NCI-H82 treated with DMSO at 0.1 percent for 48 hours (cell line): ENCODE data around the gene DENND4A.
"Not testable (repeated sequence)": the region's sequence is repeated elsewhere in the genome, so short reads cannot be mapped to it uniquely, and the experiment has no call there.

ENCODE experiments used
- DNase-seq: peaks from one replicate; lab custom pipeline; 2025; ENCODE audit not compliant: unreplicated experiment; lab: John Stamatoyannopoulos, UW

DENND4A gene

GRCh38 chr15:65819563-65819960 is 27.5 kb upstream of the DENND4A start:
- DNase-seq, result no peak

GRCh38 chr15:65818927-65819562 is 27.0 kb upstream of the DENND4A start:
- no peak for DNase-seq

GRCh38 chr15:65816441-65816840 is 24.3 kb upstream of the DENND4A start:
- DNase-seq, result no peak

DNA sequence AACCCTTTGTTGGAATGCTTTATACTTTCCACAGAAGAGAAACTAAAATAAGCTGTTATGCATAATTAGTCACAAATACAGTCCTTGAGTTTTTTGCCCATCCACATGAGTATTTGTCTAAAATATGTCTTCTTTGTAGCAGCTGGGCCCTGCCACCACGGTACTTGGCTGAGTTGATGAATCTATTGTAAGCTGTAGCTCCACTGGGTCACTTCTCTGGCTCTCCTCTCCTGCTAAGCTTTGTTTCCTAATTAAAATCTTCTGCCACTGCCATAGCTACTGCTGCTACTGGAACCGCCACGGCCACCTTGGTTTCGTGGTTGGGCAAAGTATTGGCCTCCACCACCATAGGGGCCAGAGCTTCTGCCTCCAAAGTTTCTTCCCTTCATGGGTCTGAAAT is 23.9 kb upstream of the DENND4A start:
- not testable (repeated sequence) for DNase-seq

GRCh38 chr15:65814271-65814670 is 22.2 kb upstream of the DENND4A start:
- DNase-seq, result not testable (repeated sequence)

- DNase-seq, result no peak
Observed at GRCh38 chr15:65812916-65813315, 20.8 kb upstream of the DENND4A start.

DNA sequence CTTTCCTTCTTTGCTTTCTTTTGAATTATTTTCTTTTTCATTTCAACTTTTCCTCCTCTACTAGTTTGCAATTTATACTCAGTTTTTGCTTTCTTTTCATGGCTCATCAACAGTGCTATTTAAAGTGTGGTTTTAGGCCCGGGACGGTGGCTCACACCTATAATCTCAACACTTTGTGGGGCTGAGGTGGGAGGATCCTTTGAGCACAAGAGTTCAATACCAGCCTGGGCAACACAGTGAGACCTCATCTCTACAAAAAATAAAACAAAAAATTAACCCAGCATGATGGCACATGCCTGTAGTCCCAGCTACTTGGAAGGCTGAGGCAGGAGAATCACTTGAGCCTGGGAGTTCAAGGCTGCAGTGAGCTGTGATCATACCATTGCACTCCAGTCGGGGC is 20.4 kb upstream of the DENND4A start:
- no peak for DNase-seq

DNA sequence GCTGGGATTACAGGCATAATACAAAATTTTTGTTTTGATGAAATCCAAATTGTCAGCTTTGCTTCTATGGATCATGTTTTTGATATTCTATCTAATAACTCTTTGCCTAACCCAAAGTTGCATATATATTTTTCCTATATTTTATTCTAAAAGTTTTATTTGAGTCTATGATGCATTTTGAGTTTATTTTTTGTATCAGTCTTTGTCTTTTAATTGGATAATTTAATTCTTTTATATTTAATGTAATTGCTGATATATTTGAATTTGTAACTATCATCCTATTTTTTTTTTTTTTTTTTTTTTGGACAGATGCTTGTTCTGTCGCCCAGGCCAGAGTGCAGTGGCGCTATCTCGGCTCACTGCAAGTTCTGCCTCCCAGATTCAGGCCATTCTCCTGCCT is 19.7 kb upstream of the DENND4A start:
- DNase-seq, result no peak

DNA sequence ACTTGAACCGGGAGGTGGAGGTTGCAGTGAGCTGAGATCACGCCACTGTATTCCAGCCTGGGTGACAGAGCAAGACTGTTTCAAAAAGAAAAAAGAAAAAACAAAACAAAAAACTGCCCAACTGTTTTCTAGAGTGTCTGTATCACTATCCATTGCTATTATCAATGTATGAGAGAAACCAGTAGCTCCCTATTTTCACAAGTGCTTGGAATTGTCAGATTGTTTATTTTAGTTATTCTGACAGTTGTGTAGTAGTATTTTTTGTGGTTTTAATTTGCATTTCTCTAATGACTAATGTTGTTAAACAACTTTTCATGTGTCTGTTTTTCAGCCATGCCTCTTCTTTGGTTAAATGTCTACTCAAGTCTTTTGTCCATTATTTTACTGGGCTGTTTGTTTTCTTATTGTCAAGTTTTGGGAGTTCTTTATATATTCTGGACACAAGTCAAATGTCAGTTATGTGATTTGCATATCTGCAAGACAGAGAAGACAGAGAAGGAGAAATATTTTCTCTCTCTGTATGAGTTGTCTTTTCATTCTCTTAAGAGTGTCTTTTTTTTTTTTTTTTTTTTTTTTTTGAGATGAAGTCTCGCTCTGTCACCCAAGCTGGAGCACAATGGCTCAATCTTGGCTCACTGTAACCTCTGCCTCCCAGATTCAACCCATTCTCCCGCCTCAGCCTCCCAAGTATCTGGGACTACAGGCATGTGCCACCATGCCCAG is 19.1 kb upstream of the DENND4A start:
- not testable (repeated sequence) for DNase-seq

DNA sequence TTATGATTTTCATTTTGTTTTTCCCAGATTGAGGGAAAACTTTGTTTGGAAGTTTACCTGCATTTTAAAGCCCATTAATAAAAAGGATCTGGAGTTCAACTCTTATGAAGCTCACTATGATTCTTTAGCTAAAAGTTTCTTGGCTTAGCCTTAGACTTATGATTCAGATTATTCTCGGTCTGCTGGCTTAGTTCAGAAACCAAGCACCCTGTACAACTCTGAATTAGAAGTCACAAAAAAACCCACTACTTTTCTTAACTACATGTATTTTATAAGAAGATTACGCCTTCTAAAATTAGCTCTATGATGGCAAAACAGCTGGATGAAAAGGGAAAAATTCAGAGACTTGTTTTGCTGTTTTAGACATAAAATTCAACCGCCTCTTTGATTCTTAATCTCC is 14.3 kb upstream of the DENND4A start:
- no peak for DNase-seq

GRCh38 chr15:65805019-65805745 is 13.1 kb upstream of the DENND4A start:
- DNase-seq, result no peak

- no peak for DNase-seq
Observed at GRCh38 chr15:65804252-65804931, 12.3 kb upstream of the DENND4A start.

- no peak for DNase-seq
Observed at GRCh38 chr15:65801229-65801805, 9.2 kb upstream of the DENND4A start.

DNA sequence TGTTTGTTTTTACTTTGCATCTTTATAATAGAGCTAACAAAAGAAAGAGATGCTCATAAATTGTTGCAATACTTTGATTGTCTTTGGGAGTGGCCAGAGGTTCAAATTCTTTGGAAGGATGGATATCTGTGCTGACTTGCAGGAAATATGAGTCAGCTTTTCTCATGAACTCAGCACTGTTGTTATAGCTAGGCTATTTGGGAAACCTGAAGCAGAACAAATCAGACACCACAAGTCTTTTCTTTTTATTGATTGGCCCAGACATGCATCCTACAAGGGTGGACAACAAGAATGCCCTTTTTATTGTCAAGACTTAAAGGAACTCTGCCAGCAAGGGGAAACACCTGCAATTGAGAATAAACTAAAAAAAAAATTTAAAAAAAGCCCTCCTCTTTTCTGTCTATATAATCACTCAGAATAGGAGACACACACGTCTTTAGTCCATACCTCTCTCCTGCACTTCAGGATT is 4.6 kb upstream of the DENND4A start:
- no peak for DNase-seq

DNA sequence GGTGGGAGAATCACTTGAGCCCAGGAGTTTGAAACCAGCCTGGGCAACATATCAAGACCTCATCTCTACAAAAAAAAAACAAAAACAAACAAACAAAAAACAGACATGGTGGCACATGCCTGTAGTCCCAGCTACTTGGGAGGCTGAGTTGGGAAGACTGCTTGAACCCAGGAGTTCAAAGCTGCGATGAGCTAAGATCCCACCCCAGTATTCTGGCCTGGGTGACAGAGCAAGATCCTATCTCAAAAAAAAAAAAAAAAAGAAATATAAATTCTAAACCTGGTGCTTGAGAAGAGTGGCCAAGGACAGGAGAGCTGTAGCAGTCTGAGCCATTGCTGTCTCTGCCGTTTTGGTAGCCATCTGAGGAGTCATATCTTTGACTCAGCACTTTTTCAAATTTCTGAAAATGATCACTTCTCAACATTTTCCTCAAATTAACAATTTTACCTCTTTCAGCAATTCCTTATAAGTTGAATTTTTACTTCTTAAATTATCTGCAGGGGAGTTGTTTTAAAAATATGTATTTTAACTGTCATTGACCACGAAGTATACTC is 3.6 kb upstream of the DENND4A start:
- DNase-seq, result no peak

DNA sequence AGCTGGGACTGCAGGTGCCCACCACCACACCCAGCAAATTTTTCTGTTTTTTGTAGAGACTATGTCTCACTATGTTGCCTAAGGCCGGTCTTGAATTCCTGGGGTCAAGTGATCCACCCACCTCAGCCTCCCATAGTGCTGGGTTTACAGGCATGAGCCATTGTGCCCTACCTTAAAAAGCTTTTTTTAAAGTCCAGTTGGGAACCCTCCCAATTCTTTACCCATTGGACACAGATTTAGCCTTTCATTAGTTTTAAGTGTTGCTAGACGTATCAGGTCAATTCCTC is 1.7 kb upstream of the DENND4A start:
- no peak for DNase-seq

DNA sequence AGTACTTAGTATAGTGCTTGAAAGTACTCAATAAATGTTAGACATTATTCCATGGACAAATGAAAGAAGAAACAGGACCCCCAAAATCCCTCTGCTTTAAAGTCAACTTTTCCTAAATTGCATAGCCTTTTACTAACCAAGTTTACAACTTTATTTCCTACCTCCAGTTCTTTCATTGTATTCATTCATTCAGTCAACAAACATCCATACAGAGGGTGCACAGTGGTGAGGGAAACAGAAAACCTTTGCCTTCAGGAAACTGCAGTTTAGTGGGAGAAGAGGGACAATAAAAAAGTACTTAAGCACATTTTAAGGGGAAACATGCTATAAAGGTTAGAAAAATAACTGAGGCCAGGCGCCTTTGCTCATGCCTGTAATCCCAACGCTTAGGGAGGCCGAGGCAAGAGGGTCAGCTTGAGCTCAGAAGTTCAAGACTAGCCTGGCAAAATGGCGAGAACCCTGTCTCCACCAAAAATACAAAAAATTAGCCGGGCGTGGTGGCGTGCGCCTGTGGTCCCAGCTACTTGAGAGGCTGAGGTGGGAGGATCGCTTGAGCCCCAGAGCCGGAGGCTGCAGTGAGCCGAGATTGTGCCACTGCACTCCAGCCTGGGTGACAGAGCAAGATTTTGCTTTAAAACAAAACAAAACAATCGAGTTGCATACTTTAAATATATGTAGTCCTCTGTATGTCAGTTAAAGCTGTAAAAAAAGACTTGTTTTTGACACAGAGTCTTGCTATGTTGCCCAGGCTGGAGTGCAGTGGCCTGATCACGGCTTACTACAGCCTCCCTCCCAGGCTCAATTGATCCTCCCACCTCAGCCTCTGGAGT is 1.1 kb upstream of the DENND4A start:
- no peak for DNase-seq

- peak; percentile 51 for DNase-seq
Observed at GRCh38 chr15:65791335-65792137, 557 bp downstream of the DENND4A start.

GRCh38 chr15:65790694-65791334 is 1.3 kb downstream of the DENND4A start:
- DNase-seq, result no peak
